CD4-positive, alpha-beta T cell (primary cell): ENCODE measurements around the gene WDR37. TPM values are rescaled to one million over a fixed set of nuclear protein-coding genes. Genes with fewer than 3 reads are reported as not detected.

Source experiments
- ATAC-seq: fragments of 200-7000 bp; cut with Tn5 transposase; one replicate; pipeline ENCODE4 v1.10.0; 2022; ENCODE audit warnings: mild to moderate bottlenecking; ENCODE audit not compliant: poor library complexity
- CTCF ChIA-PET: fragments of 350-600 bp; sonication (Branson Sonifier 250); formaldehyde crosslinking; loops from one replicate; lab custom pipeline; 2021; ENCODE audit warnings: antibody characterized with exemption, inconsistent platforms; lab: Charles Lee
- POLR2A ChIA-PET: fragments of 350-600 bp; sonication (Branson Sonifier 250); formaldehyde crosslinking; loops from one replicate; lab custom pipeline; 2021; ENCODE audit warnings: antibody characterized with exemption, inconsistent platforms; lab: Charles Lee
- DNase-seq, 14 experiments: peaks; one replicate each; pipeline ENCODE4 v3.0.0-alpha.2; 2013 to 2020; ENCODE audit warnings: mixed read lengths in 2 of 14
- H3K27ac ChIP-seq, 2 donors: one replicate each; pipeline versions ENCODE4 v1.5.1 to v1.7.0; 2013; ENCODE audit warnings: low read length in 2 of 2, low read depth in 1 of 2, mild to moderate bottlenecking in 1 of 2
- H3K27me3 ChIP-seq, 2 experiments: 1 replicate in 1 of 2; 2 replicates in 1 of 2; pipeline versions ENCODE4 v1.6.1 to v1.7.0; 2013; ENCODE audit warnings: low read length in 2 of 2, control low read depth in 1 of 2, mild to moderate bottlenecking in 1 of 2, moderate library complexity in 1 of 2; ENCODE audit not compliant: insufficient read depth in 2 of 2, control insufficient read depth in 1 of 2
- H3K36me3 ChIP-seq: one replicate; pipeline ENCODE4 v1.6.1; 2013; ENCODE audit warnings: low read length, control low read depth; ENCODE audit not compliant: insufficient read depth
- H3K4me1 ChIP-seq: one replicate; pipeline ENCODE4 v1.6.1; 2013; ENCODE audit warnings: low read length, control low read depth; ENCODE audit not compliant: insufficient read depth
- H3K4me3 ChIP-seq: one replicate; pipeline ENCODE4 v1.5.1; 2013; ENCODE audit warnings: mild to moderate bottlenecking, low read length, moderate library complexity
- H3K9me3 ChIP-seq, 2 experiments: 1 replicate in 1 of 2; 2 replicates in 1 of 2; pipeline versions ENCODE4 v1.6.1 to v1.7.0; 2013; ENCODE audit warnings: low read length in 2 of 2, mild to moderate bottlenecking in 2 of 2, control low read depth in 1 of 2, moderate library complexity in 1 of 2; ENCODE audit not compliant: control insufficient read depth in 1 of 2, insufficient read depth in 1 of 2
- H3K27ac Mint-ChIP-seq: one replicate; pipeline ENCODE4 v1.8.0; 2020; ENCODE audit warnings: mixed read lengths
- H3K27me3 Mint-ChIP-seq: one replicate; pipeline ENCODE4 v1.8.0; 2021; ENCODE audit warnings: mixed read lengths
- H3K36me3 Mint-ChIP-seq: one replicate; pipeline ENCODE4 v1.8.0; 2021; ENCODE audit warnings: low read depth, mixed read lengths
- H3K4me1 Mint-ChIP-seq: one replicate; pipeline ENCODE4 v1.8.0; 2021; ENCODE audit warnings: low read depth, mixed read lengths
- H3K4me3 Mint-ChIP-seq: one replicate; pipeline ENCODE4 v1.8.0; 2020; ENCODE audit warnings: mild to moderate bottlenecking, mixed read lengths
- H3K9me3 Mint-ChIP-seq: one replicate; pipeline ENCODE4 v1.8.0; 2020; ENCODE audit warnings: mixed read lengths
- intact Hi-C, 2 experiments: fragments of 100-400 bp; cut with DNase I in 1 of 2; cut with micrococcal nuclease in 1 of 2; formaldehyde crosslinking; loops; one replicate each; pipeline versions ENCODE4 v1.15.1 to v1.9.0; 2023 to 2025; cut with DNase I, micrococcal nuclease
- total RNA-seq, 174 experiments: library from RNA in 2 of 174; stranded (reverse) in 2 of 174; gene quantifications; one replicate each; pipeline ENCODE4 v1.2.3 and lab custom pipeline; 2021 to 2026
- TF ChIP-seq, protein P1 (sequence below): fragments of 200-600 bp; IDR thresholded peaks from one replicate; pipeline ENCODE4 v1.8.0; 2022; ENCODE audit warnings: antibody characterized with exemption, mild to moderate bottlenecking

Gene WDR37
- total RNA-seq, 2 experiments from 2014 or later, result 17.0 to 17.7 TPM

DNA sequence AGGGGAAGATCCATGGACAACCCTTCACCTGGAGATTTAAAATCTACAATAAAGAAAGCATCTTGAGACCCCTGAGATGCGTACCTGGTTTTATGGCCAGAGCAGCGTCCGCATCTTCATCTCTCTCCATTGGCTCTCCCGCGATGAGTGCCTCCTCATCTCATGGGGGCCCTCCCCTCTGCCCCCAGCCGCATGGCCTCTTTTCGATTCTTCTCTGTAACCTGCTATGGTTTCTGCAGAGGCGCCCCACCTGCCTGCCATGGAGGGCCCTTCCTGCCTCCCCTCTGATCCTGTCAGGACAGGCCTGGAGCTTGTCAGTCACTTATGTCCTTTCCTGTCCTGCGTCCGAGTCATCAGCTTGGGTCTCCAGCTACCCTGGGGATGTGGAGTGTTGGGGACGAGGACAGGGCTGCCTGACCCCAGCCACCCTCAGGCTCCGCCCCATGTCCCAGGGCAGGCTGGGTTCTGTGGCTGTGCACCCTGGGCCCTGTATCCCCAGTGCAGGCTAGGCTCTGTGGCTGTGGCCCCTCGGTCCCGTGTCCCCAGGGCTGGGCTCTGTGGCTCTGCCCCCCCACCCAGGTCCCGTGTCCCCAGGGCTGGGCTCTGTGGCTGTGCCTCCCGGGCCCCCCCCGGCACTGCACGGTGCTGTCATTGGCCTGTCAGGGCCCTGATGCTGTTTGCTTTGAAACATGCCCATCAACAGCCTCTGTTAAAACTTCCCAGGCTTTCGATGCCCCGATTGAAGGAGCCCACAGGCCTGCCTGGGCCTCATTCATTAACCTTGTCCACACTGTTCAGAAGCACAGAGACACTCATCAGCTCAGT, 99.8 kb downstream of the WDR37 start:
- no peak overlapping the region for H3K27ac Mint-ChIP-seq
- H3K36me3 Mint-ChIP-seq, result no peaks in the 10 kb centered on the region
- H3K4me3 ChIP-seq, result no peak overlapping the region
- intact Hi-C loops, result no loop called here
- ATAC-seq, result no peak
- peaks cover 0 to 3% of the 10 kb centered on the region in 2 experiments for H3K27me3 ChIP-seq
- H3K9me3 Mint-ChIP-seq, result no peaks in the 10 kb centered on the region
- no peak for DNase-seq
- no peaks in the 10 kb centered on the region for H3K36me3 ChIP-seq
- H3K4me1 Mint-ChIP-seq, result no peaks in the 10 kb centered on the region
- TF ChIP-seq, protein P1, sequence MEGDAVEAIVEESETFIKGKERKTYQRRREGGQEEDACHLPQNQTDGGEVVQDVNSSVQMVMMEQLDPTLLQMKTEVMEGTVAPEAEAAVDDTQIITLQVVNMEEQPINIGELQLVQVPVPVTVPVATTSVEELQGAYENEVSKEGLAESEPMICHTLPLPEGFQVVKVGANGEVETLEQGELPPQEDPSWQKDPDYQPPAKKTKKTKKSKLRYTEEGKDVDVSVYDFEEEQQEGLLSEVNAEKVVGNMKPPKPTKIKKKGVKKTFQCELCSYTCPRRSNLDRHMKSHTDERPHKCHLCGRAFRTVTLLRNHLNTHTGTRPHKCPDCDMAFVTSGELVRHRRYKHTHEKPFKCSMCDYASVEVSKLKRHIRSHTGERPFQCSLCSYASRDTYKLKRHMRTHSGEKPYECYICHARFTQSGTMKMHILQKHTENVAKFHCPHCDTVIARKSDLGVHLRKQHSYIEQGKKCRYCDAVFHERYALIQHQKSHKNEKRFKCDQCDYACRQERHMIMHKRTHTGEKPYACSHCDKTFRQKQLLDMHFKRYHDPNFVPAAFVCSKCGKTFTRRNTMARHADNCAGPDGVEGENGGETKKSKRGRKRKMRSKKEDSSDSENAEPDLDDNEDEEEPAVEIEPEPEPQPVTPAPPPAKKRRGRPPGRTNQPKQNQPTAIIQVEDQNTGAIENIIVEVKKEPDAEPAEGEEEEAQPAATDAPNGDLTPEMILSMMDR, result no peak
- H3K27me3 Mint-ChIP-seq, result no peaks in the 10 kb centered on the region
- H3K4me3 Mint-ChIP-seq, result no peak overlapping the region
- ChIA-PET CTCF (no interaction called here), POLR2A (no interaction called here)
- no peak overlapping the region for H3K27ac ChIP-seq
- H3K4me1 ChIP-seq, result no peaks in the 10 kb centered on the region
- H3K9me3 ChIP-seq, result peaks cover 0 to 7% of the 10 kb centered on the region in 2 experiments

DNA sequence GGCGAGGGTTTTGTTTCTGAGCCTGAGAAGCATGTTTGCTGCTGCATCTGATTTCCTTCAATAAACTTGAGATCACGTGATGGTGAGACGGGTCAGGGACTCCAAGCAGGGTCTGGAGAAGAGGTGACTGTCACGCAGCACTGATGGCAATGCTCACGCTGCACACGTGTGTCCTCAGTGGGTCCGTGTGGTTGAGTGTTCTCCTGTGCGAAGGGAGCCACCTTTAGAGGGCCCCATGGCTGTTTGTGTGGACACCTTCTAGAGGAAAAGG, 100.4 kb downstream of the WDR37 start:
- peaks cover 0 to 7% of the 10 kb centered on the region in 2 experiments for H3K9me3 ChIP-seq
- Mint-ChIP-seq H3K9me3 (no peaks in the 10 kb centered on the region), H3K36me3 (no peaks in the 10 kb centered on the region), H3K4me1 (no peaks in the 10 kb centered on the region), H3K27ac (no peak overlapping the region), H3K27me3 (no peaks in the 10 kb centered on the region), H3K4me3 (no peak overlapping the region)
- peaks cover 0 to 3% of the 10 kb centered on the region in 2 experiments for H3K27me3 ChIP-seq
- intact Hi-C loops, result no loop called here
- ChIA-PET POLR2A (no interaction called here), CTCF (no interaction called here)
- no peaks in the 10 kb centered on the region for H3K36me3 ChIP-seq
- DNase-seq (no peak), ATAC-seq (no peak)
- TF ChIP-seq, protein P1, result no peak
- no peak overlapping the region for H3K4me3 ChIP-seq
- H3K4me1 ChIP-seq, result no peaks in the 10 kb centered on the region
- H3K27ac ChIP-seq, result no peak overlapping the region

DNA sequence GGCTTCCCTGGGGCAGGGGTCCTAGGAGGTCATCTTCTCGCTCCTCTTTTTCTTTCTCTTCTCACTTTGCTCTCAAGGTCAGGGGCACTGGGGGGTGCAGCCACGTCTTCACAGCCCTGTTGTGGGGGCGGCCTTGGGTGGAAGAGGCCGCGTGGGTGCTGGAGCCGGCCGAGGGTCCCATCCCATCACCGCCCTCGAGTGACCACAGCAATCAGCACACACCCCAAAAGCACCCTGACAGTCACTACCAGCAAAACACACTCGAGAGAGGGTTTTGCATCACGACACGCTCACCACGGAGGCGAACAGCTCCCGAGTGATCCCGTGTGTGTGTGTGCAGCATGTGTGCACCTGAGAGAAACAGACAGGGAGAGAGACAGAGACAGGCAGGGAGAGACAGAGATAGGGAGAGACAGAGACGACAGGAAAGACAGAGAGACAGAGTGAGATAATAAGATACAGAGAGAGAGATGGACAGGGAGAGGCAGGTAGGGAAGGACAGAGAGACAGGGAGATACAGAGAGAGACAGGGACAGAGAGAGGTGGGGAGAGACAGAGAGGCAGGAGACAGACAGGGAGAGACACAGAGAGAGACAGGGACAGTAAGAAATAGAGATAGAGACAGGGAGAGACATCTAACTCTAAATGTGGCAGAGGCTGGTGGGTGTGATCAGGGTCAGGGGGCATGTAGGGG, 100.9 kb downstream of the WDR37 start:
- TF ChIP-seq, protein P1, result no peak
- CTCF ChIA-PET, result no interaction called here

More for the DNA sequence above, 100.9 kb downstream of the WDR37 start:
- H3K4me3 ChIP-seq, result no peak overlapping the region
- H3K36me3 Mint-ChIP-seq, result no peaks in the 10 kb centered on the region
- POLR2A ChIA-PET, result no interaction called here
- H3K27ac Mint-ChIP-seq, result no peak overlapping the region
- no peak overlapping the region for H3K4me3 Mint-ChIP-seq
- no peaks in the 10 kb centered on the region for H3K4me1 Mint-ChIP-seq
- DNase-seq, result no peak
- no peaks in the 10 kb centered on the region for H3K4me1 ChIP-seq
- no peaks in the 10 kb centered on the region for H3K36me3 ChIP-seq
- H3K9me3 Mint-ChIP-seq, result no peaks in the 10 kb centered on the region
- peaks cover 0 to 3% of the 10 kb centered on the region in 2 experiments for H3K27me3 ChIP-seq
- intact Hi-C loops, result no loop called here
- peaks cover 0 to 7% of the 10 kb centered on the region in 2 experiments for H3K9me3 ChIP-seq
- ATAC-seq, result no peak
- H3K27ac ChIP-seq, result no peak overlapping the region
- no peaks in the 10 kb centered on the region for H3K27me3 Mint-ChIP-seq
